HPDE6-E6E7 (cell line): Measurements from ENCODE around the gene INTS7.
"Not testable (repeated sequence)": the region's sequence is repeated elsewhere in the genome, so short reads cannot be mapped to it uniquely, and the experiment has no call there.

Source experiments
- DNase-seq: peaks from one replicate; pipeline ENCODE4 v3.0.0; 2011; ENCODE audit warnings: missing footprints; ENCODE audit errors: extremely low spot score

The INTS7 gene

GRCh38 chr1:212035835-212036605 lies 663 bp upstream of the INTS7 start:
- DNase-seq: no peak

GRCh38 chr1:212034516-212035122 lies 738 bp downstream of the INTS7 start:
- no peak for DNase-seq

- DNase-seq: peak; percentile 34
These were observed 4.3 kb downstream of the INTS7 start for GRCh38 chr1:212030936-212031528.

DNA sequence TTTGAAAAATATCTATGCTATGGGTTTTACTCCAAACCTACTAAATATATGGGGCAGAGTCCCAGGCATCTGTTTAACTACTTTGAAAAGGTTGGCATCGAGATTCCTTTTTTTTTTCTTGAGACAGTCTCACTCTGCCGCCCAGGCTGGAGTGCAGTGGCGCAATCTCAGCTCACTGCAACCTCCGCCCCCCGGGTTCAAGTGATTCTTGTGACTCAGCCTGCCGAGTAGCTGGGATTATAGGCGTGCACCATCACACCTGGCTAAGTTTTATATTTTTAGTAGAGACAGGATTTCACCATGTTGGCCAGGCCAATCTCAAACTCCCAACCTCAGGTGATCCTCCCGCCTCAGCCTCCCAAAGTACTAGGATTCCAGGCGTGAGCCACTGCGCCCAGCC lies 7.6 kb downstream of the INTS7 start:
- DNase-seq: not testable (repeated sequence)

GRCh38 chr1:212024469-212025149 lies 10.7 kb downstream of the INTS7 start:
- no peak for DNase-seq

DNA sequence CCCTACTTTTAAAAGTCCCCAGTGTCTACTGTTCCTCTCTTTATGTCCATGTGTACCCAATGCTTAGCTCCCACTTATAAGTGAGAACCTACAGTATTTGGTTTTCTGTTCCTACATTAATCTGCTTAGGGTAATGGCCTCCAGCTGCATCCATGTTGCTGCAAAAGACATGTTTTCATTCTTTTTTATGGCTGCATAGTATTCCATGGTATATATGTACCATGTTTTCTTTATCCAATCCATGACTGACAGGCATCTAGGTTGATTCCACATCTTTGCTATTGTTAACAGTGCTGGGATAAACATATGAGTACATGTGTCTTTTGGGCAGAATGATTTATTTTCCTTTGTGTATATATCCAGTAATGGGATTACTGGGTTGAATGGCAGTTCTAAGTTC lies 12.4 kb downstream of the INTS7 start:
- not testable (repeated sequence) for DNase-seq

- DNase-seq: no peak
These were observed 13.8 kb downstream of the INTS7 start for GRCh38 chr1:212021563-212021962.

DNA sequence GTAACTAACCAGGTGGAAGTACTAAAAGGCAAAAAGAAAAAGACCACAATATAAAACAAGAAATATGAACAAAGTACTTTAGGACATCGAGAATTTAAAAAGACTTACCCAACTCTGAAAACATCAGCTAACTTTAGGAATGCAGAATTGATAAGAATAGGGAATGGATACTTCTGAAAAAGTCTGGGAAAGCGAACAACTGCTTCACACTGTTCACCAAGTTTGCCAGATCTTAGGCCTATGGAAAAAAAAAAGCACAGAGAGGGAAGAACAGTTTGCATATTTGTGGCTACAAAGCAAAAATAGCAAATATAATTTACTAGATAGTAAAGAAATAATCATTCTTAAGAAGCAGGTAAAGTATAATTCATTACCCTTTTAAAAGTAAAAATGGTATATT lies 14.4 kb downstream of the INTS7 start:
- DNase-seq: no peak

- DNase-seq: no peak
These were observed 21.7 kb downstream of the INTS7 start for GRCh38 chr1:212013672-212014071.

DNA sequence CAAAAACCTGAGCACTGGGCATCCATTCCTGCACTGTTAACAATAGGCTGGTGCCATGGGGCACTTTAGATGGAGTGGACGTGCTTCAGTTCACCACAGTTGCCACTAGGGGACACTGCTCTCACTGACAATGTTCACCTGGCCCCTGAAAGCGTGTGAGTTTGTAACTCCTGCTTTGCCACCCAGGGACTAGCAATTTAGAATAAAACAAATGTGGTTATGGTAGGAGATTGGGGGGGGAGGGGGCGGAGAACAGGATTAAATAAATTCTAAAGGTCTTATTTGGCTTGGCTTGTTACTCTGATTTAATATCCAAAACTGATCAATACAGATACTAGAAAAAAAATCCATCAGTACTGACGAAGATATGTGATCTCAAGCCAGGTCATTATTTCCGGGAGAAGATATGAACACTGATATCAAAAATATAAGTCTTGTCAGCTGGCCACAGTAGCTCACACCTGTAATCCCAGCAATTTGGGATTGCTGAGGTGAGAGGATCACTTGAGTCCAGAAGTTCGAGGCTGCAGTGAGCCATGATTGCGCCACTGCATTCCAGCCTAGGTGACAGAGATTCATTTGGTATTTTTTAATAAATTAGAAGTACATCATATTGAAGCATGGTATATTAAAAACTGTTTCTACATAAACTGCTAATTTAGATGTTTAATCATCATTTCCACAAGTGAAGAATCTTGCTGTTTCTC lies 23.2 kb downstream of the INTS7 start:
- peak; percentile 75 for DNase-seq

GRCh38 chr1:212010004-212010403 lies 25.4 kb downstream of the INTS7 start:
- no peak for DNase-seq

DNA sequence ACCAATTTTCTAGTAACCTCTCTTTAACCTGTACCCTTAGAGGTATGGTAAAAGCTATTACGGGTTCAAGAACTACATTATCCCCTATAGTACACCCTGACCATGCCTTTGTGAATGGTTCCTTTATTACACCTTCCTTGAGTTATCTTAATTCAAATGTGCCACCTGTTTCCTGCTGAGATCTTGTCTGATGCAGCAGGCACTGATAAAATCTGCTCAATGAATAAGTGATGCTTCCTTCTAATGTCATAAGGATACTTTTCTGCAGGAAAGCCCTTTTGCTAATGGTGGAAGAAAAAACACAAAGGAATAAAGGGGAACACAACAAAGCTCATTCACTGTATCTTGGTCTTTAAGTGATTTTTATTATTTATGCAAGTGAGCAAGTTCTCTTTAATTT lies 25.8 kb downstream of the INTS7 start:
- DNase-seq: no peak

- DNase-seq: no peak
These were observed 27.5 kb downstream of the INTS7 start for GRCh38 chr1:212007886-212008285.

GRCh38 chr1:212007178-212007577 lies 28.2 kb downstream of the INTS7 start:
- DNase-seq: no peak

DNA sequence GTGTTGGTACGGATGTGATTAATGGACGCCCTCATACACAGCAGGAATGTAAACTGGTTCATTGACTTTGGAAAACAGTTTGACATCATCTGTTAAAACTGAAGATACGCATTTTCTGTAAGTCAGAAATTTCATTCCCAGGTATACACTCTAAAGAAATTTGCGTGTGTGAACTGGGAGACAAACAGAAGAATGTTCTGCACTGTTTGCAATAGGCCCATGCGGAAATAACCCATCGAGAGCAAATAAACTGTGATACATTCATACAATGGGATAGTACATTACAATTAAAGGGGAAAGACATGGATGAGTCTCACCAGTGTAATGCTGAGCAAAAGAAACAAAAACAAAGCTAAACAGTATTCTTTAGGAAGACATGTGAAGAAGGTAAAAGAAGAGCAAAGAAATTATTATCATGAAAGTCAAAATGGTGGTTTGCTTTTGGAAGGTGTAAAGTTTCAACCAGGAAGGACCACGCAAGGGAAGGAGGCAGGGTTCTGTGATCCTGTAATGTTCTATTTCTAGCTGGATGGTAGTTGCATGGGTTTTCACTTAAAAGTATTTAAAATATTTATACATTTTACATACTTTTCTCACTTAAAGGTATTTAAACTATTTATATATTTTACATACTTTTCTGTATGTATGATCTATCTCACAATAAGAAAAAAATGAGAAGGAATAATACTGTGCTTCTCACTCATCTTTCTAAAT lies 30.3 kb downstream of the INTS7 start:
- DNase-seq: no peak

DNA sequence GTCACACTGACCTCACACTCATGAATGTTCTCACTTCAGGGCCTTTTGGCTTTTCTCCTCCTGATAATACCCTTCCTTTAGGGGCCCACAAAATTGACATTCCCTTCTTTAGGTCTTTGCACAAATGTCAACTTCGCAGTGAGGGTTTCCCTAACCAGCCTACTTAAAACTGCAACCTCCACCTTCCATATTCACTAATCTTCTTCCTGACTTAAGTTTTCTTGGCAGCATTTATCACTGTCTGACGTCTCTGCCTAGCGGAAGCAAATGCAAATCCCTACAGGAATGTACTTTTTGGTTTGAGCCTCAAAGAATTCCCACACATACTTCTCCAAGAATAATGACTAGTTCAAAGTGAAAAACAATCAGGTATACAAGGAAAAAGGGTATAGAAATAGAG lies 32.8 kb downstream of the INTS7 start:
- no peak for DNase-seq

DNA sequence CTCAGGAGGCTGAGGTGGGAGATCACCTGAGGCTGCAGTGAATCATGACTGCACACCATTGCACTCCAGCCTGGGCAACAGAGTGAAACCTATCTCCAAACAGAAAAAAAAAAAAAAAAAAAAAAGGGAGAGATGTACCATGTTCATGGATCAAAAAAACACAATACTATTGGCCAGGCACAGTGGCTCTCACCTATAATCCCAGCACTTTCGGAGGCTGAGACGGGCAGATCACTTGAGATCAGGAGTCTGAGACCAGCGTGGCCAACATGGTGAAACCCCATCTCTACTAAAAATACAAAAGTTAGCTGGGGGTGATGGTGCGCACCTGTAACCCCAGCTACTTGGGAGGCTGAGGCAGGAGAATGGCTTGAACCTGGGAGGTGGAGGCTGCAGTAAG lies 37.9 kb downstream of the INTS7 start:
- not testable (repeated sequence) for DNase-seq

DNA sequence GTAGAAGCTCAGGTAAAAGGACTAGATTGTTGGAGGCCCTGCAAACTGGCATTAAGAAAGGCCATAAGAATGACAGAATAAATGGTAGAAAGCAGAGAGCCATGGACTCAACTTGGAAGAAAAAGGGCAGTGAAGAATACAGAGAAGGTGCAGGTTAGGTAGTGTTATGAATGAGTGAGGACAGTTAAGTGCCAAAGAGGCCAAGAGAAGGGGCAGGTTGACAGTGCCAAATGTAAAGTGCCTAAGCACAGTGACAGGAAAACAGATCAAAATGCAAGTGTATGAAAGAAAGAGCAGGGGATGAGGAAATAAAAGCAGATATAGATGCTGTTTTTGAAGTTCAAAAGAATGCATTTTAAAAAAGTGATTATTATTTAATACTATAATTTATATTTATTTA lies 43.7 kb downstream of the INTS7 start:
- no peak for DNase-seq

GRCh38 chr1:211986628-211987254 lies 48.6 kb downstream of the INTS7 start:
- DNase-seq: no peak

GRCh38 chr1:211985556-211986264 lies 49.6 kb downstream of the INTS7 start:
- no peak for DNase-seq
